NOMO-1 treated with DMSO at 0.1 percent for 48 hours (cell line): Measurements from ENCODE around the gene ANGEL2.
"Not testable (repeated sequence)": the region's sequence is repeated elsewhere in the genome, so short reads cannot be mapped to it uniquely, and the experiment has no call there.

ENCODE experiments used
- DNase-seq: peaks from one replicate; lab custom pipeline; 2025; ENCODE audit not compliant: unreplicated experiment; lab: John Stamatoyannopoulos, UW

ANGEL2 gene

GRCh38 chr1:213015099-213016050 is at the start of gene ANGEL2:
ANGEL2 (minus strand) TSS chr1:213015867; CDS start chr1:213015671, 196 bp downstream.
- DNase-seq, result peak; percentile 96

DNA sequence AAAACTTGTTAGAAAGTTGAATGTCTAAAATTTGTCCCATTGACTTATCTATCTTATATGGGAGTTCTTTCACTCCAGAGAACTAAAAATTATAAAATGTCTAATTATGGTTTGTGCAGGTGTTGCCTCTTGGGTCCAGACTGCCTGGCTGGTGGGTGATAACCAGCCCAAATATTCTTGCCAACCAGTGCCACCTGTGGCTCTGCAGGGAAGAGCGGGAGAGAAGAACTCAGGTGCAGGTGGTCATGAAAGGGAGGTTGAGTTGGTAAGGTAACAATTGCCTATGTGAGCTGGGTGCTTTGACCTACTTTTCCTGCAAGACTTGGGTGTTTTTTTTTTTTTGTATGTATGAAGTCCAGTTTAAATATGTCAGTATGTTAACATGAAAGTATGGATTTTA is 45.6 kb upstream of the ANGEL2 start:
- no peak for DNase-seq

DNA sequence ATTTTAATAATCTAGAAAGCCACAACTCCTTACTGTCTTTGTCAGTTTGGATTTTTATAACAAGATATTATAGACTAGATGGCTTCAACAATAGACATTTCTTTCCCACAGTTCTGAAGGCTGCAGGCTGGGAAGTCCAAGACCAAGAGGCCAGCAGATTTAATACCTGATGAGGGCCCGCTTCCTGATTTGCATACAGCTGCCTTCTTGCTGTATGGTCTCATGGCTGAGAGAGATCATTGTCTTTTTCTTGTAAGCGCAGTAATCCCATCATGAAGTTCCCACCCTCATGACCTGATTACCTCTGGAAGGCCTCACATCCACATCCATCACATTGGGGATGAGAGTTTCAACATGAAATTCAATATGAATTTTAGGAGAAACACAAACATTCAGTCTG is 45.2 kb upstream of the ANGEL2 start:
- no peak for DNase-seq

GRCh38 chr1:213057264-213058059 is 41.8 kb upstream of the ANGEL2 start:
- no peak for DNase-seq

DNA sequence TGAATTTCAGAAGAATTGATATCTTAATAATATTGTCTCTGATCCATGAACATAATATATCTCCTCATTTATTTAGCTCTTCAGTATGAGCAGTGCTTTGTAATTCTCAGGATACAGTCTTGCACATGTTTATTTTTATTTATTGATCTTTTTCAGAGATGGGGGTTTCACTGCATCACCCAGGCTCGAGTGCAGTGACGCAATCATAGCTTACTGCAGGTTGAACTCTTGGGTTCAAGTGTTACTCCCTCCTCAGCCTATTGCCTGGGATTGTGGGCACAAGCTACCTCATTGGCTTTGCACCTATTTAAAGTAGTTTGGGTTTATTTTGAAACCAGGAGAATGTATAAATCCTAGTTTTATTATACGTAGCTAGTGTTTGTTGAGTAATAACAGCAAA is 40.1 kb upstream of the ANGEL2 start:
- DNase-seq, result no peak

GRCh38 chr1:213054733-213055591 is 39.3 kb upstream of the ANGEL2 start:
- no peak for DNase-seq

DNA sequence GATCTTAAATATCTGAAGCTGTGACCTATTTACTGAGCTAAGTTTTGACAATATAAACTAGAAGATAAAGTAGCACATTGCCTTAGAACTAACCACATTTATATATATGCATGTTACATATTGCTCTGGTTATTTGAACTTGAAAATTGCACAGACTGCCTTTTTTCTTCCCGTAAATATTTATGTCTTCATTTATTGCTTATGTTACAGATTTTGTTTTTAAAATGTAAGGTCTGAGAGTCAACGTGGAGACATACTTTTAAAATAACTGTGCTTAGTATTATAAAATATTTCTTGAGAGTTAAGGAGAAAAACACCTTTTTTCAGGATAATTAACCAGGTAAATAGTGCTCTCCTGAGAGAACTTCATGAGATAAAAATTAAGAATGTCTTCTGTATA is 38.5 kb upstream of the ANGEL2 start:
- DNase-seq, result no peak

GRCh38 chr1:213053455-213053854 is 37.8 kb upstream of the ANGEL2 start:
- no peak for DNase-seq

- no peak for DNase-seq
Measured at GRCh38 chr1:213051881-213052202, 36.2 kb upstream of the ANGEL2 start.

GRCh38 chr1:213051127-213051880 is 35.6 kb upstream of the ANGEL2 start, which contains the start of gene RPS6KC1:
RPS6KC1 (plus strand) TSS chr1:213051241; CDS start chr1:213051405, 164 bp downstream.
- peak; percentile 83 for DNase-seq

DNA sequence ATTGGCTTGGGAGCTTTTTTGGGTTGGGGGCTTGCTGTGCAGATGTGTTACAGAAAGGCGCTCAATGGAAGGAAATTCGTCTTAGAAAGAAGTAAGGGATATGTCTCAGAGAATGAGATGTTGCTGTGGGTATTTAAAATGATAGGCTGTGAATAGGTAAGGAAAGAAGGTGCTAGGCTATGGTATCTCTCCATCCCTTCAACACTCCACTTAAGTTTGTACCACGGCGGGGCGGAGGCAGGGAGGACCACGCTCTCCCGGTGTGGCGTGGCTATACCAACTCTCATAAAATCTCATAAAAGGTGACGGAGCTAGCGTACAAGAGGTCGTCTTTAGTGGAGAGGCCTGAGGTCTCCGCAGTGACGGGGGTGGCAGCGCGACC is 35.1 kb upstream of the ANGEL2 start:
- DNase-seq, result no peak

GRCh38 chr1:213049232-213049631 is 33.6 kb upstream of the ANGEL2 start:
- DNase-seq, result peak; percentile 68

- not testable (repeated sequence) for DNase-seq
Measured at GRCh38 chr1:213045321-213046226, 29.9 kb upstream of the ANGEL2 start.

- no peak for DNase-seq
Measured at GRCh38 chr1:213041443-213041842, 25.8 kb upstream of the ANGEL2 start.

DNA sequence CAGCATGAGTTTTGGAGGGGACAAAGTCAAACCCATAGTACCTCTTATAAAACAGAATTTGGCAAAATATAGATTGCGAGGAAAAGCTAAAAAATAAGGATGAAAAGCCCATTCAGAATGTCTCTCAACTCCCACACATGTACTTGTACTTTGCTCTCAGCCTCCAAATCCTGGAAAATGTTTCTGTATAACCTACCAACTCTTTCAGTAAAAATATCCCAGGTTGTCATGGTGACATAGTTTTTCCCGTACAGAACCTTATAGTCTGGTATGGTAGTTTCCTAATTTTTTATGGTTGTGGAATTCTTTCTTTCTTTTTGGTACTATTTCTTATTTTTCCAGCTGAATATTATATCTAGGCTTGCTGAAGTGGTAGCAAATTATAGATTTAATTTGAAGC is 19.9 kb upstream of the ANGEL2 start:
- no peak for DNase-seq

DNA sequence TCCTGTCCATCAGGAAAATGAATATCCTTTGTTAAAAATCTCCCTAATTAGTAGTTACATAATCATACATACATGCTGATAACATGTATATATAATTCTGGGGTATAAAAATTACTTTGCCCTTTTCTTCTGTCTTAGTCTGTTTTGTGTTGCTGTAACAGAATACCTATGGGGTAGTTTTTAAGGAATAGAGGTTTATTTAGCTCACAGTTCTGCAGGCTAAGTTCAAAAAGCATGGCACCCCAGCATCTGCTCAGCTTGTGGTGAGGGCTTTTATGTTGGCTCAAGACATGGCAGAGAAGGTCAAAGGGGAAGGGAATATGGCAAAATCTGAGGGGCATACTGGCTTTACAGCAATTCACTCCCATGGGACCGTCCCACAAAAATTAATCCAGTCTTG is 19.0 kb upstream of the ANGEL2 start:
- DNase-seq, result no peak

GRCh38 chr1:213032651-213033050 is 17.0 kb upstream of the ANGEL2 start:
- DNase-seq, result no peak

DNA sequence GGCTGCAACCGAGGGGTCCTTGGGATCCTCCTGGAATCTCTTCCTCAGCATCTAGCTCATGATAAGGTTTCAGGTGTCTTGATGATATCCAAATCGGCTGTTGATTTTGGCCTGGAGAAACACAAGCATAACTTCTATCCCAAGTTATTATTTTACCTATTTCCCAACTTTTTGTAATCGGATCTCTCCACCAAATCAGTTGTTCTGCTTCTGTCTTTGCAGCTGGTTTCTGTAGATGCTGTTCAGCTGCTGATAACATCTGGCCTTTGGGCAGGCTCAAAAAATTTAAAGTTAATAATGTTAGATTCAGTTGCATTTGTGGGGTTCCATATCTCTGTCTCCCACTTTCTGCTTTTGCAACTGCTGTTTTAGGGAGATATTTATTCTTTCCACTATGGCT is 11.4 kb upstream of the ANGEL2 start:
- DNase-seq, result not testable (repeated sequence)

DNA sequence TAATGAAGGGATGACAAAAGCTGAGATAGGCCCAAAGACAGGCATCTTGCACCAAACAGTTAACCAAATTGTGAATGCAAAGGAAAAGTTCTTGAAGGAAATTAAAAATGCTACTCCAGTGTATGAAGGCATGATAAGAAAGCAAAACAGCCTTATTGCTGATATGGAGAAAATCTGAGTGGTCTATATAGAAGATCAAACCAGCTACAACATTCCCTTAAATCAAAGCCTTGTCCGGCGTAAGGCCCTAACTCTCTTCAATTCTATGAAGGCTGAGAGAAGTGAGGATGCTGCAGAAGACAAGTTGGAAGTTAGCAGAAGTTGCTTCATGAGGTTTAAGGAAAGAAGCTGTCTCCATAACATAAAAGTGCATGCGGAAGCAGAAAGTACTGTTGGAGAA is 4.3 kb upstream of the ANGEL2 start:
- no peak for DNase-seq
